ENCODE results near the gene KCNJ12. TPM values are rescaled to one million over a fixed set of nuclear protein-coding genes. Genes with fewer than 3 reads are reported as not detected.
"Not testable (repeated sequence)": the region's sequence is repeated elsewhere in the genome, so short reads cannot be mapped to it uniquely, and the experiment has no call there.

The KCNJ12 gene
- total RNA-seq, 4 donors from 2014 or later = 18.2 to 35.7 (median 29.2) TPM

GRCh38 chr17:21451975-21452374 is 75.8 kb downstream of the KCNJ12 start:
- intact Hi-C loops (cut with DNase I; ENCODE audit: low total_unique reads) (loop anchor here (1.0 to 10.0 kb wide), 3 partner anchors 59 to 327 kb away; partner anchors contain the start of gene DHRS7B), in situ Hi-C loops (cut with MboI; ENCODE audit: low sequenced_read_pairs in 4 of 4) (loop anchor here in 1 of 4 donors (10.0 kb wide), 1 partner anchor 137 kb away; no protein-coding TSS in a partner anchor)
- peaks cover 4 to 10% of the 10 kb centered on the region in 2 donors for H3K4me1 ChIP-seq
- H3K9me3 ChIP-seq = no peaks in the 10 kb centered on the region
- H3K27ac ChIP-seq = no peak overlapping the region
- H3K36me3 ChIP-seq = no peaks in the 10 kb centered on the region
- DNase-seq = no peak
- no peak for ATAC-seq
- TF ChIP-seq POLR2A (IDR thresholded peaks at IDR 0.05) (no peak), CTCF (IDR thresholded peaks at IDR 0.05 in 4 of 5, conservative IDR thresholded peaks at IDR 0.05 in 1 of 5) (no peak)
- H3K4me3 ChIP-seq = no peak overlapping the region
- H3K27me3 ChIP-seq = no peaks in the 10 kb centered on the region

- TF ChIP-seq POLR2A (IDR thresholded peaks at IDR 0.05) (peak in 1 of 2 donors; percentile 23), CTCF (IDR thresholded peaks at IDR 0.05 in 4 of 5, conservative IDR thresholded peaks at IDR 0.05 in 1 of 5) (peak; percentile 41 to 72 (median 59))
- in situ Hi-C loops (cut with MboI; ENCODE audit: low sequenced_read_pairs in 4 of 4) (loop anchor here in 1 of 4 donors (10.0 kb wide), 1 partner anchor 138 kb away; no protein-coding TSS in a partner anchor), intact Hi-C loops (cut with DNase I; ENCODE audit: low total_unique reads) (loop anchor here (1.0 to 10.0 kb wide), 3 partner anchors 59 to 328 kb away; partner anchors contain the start of gene DHRS7B)
- no peaks in the 10 kb centered on the region for H3K9me3 ChIP-seq
- H3K27me3 ChIP-seq = no peaks in the 10 kb centered on the region
- H3K27ac ChIP-seq = no peak overlapping the region
- DNase-seq (peak; percentile 47 to 58), ATAC-seq (peak; percentile 57 to 75)
- peak overlapping the region; percentile 51 to 58 (median 53) for H3K4me3 ChIP-seq
- H3K4me1 ChIP-seq = peaks cover 4 to 10% of the 10 kb centered on the region in 2 donors
- H3K36me3 ChIP-seq = no peaks in the 10 kb centered on the region
These were observed 76.4 kb downstream of the KCNJ12 start for GRCh38 chr17:21452377-21453143.

DNA sequence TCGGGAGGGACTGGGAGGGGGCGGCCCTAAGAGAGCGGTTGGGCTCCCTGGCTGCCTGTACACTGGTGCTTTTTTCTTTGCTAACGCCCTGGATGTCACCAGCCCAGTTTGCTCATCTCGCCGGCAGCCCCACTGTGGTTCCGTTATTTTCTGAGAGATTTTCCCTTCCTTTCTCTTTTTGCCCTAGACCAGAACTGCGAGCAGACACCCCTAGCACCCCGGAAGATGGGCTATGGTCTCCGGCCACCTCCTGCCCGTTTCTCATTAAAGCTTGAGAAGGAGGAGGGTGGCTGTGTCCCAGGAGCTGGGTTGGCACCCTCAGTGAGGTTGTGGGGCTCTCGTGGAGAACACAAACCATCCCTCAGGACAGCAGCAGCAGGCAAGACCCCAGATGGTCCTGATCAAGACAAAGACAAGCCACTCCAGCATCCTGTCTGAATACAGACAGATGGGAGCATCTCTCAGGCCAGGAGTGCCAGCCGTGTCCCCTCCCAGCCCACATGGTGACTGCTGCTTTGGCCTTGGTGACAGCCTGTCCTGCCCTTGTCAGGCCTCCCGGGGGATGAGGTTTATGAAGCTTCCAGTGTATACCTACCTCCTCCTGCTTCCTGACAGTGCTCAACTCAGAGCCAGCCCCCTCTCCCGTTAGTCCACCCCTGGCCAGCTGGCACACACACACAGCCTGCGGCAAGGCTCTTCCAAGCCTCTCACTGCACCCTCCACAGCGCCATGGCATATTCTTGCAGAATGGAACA is 77.2 kb downstream of the KCNJ12 start:
- Histone ChIP-seq H3K36me3 (no peaks in the 10 kb centered on the region), H3K9me3 (no peaks in the 10 kb centered on the region), H3K27ac (no peak overlapping the region), H3K27me3 (no peaks in the 10 kb centered on the region), H3K4me3 (peak overlapping the region; percentile 51 to 58 (median 53)), H3K4me1 (peaks cover 4 to 10% of the 10 kb centered on the region in 2 donors)
- in situ Hi-C loops (cut with MboI; ENCODE audit: low sequenced_read_pairs in 4 of 4) = loop anchor here in 1 of 4 donors (10.0 kb wide), 1 partner anchor 139 kb away; no protein-coding TSS in a partner anchor
- no peak for ATAC-seq
- intact Hi-C loops (cut with DNase I; ENCODE audit: low total_unique reads) = loop anchor here (10.0 kb wide), 1 partner anchor 329 kb away; the partner anchor contains the start of gene DHRS7B
- TF ChIP-seq POLR2A (IDR thresholded peaks at IDR 0.05) (no peak), CTCF (IDR thresholded peaks at IDR 0.05 in 4 of 5, conservative IDR thresholded peaks at IDR 0.05 in 1 of 5) (no peak)
- no peak for DNase-seq

GRCh38 chr17:21454006-21454405 is 77.8 kb downstream of the KCNJ12 start:
- not testable (repeated sequence) for H3K9me3 ChIP-seq, ATAC-seq, H3K27ac ChIP-seq, H3K27me3 ChIP-seq, H3K4me3 ChIP-seq, DNase-seq, H3K36me3 ChIP-seq
- intact Hi-C loops (cut with DNase I; ENCODE audit: low total_unique reads) (loop anchor here (10.0 kb wide), 1 partner anchor 329 kb away; the partner anchor contains the start of gene DHRS7B), in situ Hi-C loops (cut with MboI; ENCODE audit: low sequenced_read_pairs in 4 of 4) (loop anchor here in 1 of 4 donors (10.0 kb wide), 1 partner anchor 139 kb away; no protein-coding TSS in a partner anchor)
- H3K4me1 ChIP-seq = peaks cover 4 to 10% of the 10 kb centered on the region in 2 donors

Data from gastrocnemius medialis (tissue), 4 donors.